ENCODE measurements around the gene IGFBP2.

Gene IGFBP2

GRCh38 chr2:216616083-216616678 is 17.0 kb upstream of the IGFBP2 start:
- no peak for DNase-seq

GRCh38 chr2:216617159-216617815 is 15.9 kb upstream of the IGFBP2 start:
- DNase-seq, result peak; percentile 6

GRCh38 chr2:216618785-216619184 is 14.4 kb upstream of the IGFBP2 start:
- no peak for DNase-seq

GRCh38 chr2:216619411-216620393 is 13.5 kb upstream of the IGFBP2 start:
- peak; percentile 95 for DNase-seq

- no peak for DNase-seq
Measured at GRCh38 chr2:216620786-216621185, 12.4 kb upstream of the IGFBP2 start.

- DNase-seq, result no peak
Measured at GRCh38 chr2:216621292-216621691, 11.9 kb upstream of the IGFBP2 start.

GRCh38 chr2:216622526-216622925 is 10.7 kb upstream of the IGFBP2 start:
- peak; percentile 27 for DNase-seq

- no peak for DNase-seq
Measured at GRCh38 chr2:216624251-216624650, 9.0 kb upstream of the IGFBP2 start.

- no peak for DNase-seq
Measured at GRCh38 chr2:216626168-216626874, 6.9 kb upstream of the IGFBP2 start.

- no peak for DNase-seq
Measured at GRCh38 chr2:216626875-216627245, 6.4 kb upstream of the IGFBP2 start.

GRCh38 chr2:216629784-216630183 is 3.4 kb upstream of the IGFBP2 start:
- no peak for DNase-seq

- DNase-seq, result no peak
Measured at GRCh38 chr2:216632346-216632951, 771 bp upstream of the IGFBP2 start.

- DNase-seq, result no peak
Measured at GRCh38 chr2:216633616-216634369, 573 bp downstream of the IGFBP2 start.

- DNase-seq, result peak; percentile 34
Measured at GRCh38 chr2:216634370-216635148, 1.3 kb downstream of the IGFBP2 start.

- no peak for DNase-seq
Measured at GRCh38 chr2:216635171-216635570, 2.0 kb downstream of the IGFBP2 start.

- DNase-seq, result no peak
Measured at GRCh38 chr2:216635701-216636550, 2.7 kb downstream of the IGFBP2 start.

- peak; percentile 86 for DNase-seq
Measured at GRCh38 chr2:216636551-216637450, 3.6 kb downstream of the IGFBP2 start.

GRCh38 chr2:216637472-216637871 is 4.3 kb downstream of the IGFBP2 start:
- DNase-seq, result no peak

Measured in MV-4-11 (cell line).